Measurements from ENCODE around the gene RYR1.

RYR1 gene

DNA sequence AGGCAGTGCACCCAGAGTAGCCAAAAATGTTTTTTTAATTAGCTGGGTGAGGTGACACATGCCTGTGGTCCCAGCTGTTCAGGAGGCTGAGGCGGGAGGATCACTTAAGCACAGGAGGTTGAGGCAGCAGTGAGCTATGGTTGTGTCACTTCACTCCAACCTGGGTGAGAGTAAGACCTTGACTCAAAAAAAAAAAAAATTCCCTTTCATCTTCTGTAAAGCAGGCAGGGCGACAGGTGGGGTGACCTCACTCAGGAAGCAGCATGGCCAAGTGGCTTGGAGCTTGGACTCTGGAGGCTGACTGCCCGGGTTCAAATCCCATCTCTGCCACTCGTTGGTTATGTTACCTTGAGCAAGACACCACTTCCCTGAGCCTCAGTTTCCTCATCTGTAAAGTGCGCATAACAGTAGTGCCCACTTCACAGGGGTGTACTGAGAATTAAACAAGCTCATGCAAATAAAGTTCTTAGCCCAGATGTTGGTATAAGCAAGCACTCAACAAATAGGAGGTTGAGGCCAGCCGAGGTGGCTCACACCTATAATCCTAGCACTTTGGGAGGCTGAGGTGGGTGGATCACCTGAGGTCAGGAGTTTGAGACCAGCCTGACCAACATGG is 136.0 kb downstream of the RYR1 start:
- ChIA-PET POLR2A (interaction anchor here (0.8 to 1.4 kb wide), 3 partner anchors 26 to 78 kb away, joined by 3 to 4 read pairs (median 3); partner anchors contain the start of gene ACTN4), CTCF (interaction anchor here (0.5 to 2.6 kb wide), 9 partner anchors 9 to 448 kb away, joined by 3 to 9 read pairs (median 3); partner anchors contain the start of genes MAP4K1, MRPS12 and SARS2)
- Histone ChIP-seq H3K4me3 (ENCODE audit: low read depth, low read length) (no peak overlapping the region), H3K36me3 (ENCODE audit: control insufficient read depth in 2 of 2, insufficient read depth in 1 of 2, low read length in 2 of 2) (no peaks in the 10 kb centered on the region), H3K27ac (ENCODE audit: extremely low read depth, low read depth, low read length) (no peak overlapping the region), H3K4me1 (ENCODE audit: control insufficient read depth, insufficient read depth, low read length) (no peaks in the 10 kb centered on the region; the same call in 1 of the 2 replicates), H3K9me3 (ENCODE audit: control insufficient read depth, insufficient read depth, low read depth, low read length) (no peaks in the 10 kb centered on the region; the same call in 1 of the 2 replicates)
- TF ChIP-seq SP2 (tag by site-specific recombination; IDR thresholded peaks at IDR 0.05), result no peak
- TF ChIP-seq, protein P1, sequence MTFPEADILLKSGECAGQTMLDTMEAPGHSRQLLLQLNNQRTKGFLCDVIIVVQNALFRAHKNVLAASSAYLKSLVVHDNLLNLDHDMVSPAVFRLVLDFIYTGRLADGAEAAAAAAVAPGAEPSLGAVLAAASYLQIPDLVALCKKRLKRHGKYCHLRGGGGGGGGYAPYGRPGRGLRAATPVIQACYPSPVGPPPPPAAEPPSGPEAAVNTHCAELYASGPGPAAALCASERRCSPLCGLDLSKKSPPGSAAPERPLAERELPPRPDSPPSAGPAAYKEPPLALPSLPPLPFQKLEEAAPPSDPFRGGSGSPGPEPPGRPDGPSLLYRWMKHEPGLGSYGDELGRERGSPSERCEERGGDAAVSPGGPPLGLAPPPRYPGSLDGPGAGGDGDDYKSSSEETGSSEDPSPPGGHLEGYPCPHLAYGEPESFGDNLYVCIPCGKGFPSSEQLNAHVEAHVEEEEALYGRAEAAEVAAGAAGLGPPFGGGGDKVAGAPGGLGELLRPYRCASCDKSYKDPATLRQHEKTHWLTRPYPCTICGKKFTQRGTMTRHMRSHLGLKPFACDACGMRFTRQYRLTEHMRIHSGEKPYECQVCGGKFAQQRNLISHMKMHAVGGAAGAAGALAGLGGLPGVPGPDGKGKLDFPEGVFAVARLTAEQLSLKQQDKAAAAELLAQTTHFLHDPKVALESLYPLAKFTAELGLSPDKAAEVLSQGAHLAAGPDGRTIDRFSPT (tag by site-specific recombination; IDR thresholded peaks at IDR 0.05), result peak; percentile 29; the same call in 1 of the 2 replicates
- 0 out of 2 replicates have a peak, but pooled peaks have one; percentile 13 for TF ChIP-seq GLIS2 (tag by site-specific recombination; IDR thresholded peaks at IDR 0.05)
- peak; percentile 99 for TF ChIP-seq SCRT1 (tag by site-specific recombination; IDR thresholded peaks at IDR 0.05; ENCODE audit: borderline replicate concordance)
- TF ChIP-seq ZNF555 (tag by site-specific recombination; conservative IDR thresholded peaks at IDR 0.05), result no peak
- TF ChIP-seq SCRT2 (tag by site-specific recombination; IDR thresholded peaks at IDR 0.05), result peak; percentile 100

DNA sequence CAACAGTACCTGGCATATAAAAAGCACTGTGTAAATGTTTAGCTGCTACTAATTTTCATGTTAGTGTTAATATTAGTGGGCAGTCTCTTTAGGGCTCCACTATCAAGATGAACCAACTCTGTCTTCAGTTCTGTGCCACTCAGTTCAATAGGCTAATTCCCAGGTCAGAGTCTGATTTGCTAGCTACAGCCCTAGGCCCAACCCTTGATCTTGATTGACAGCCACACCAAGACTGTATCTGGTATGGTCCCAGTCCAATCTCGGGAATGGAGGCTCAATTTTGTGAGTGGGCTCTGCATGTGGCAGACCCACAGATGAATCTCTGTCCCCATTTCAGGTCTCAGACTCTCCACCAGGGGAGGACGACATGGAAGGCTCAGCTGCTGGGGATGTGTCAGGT is 138.2 kb downstream of the RYR1 start:
- Histone ChIP-seq H3K4me1 (ENCODE audit: control insufficient read depth, insufficient read depth, low read length) (no peaks in the 10 kb centered on the region), H3K4me3 (ENCODE audit: low read depth, low read length) (no peak overlapping the region), H3K36me3 (ENCODE audit: control insufficient read depth in 2 of 2, insufficient read depth in 1 of 2, low read length in 2 of 2) (no peaks in the 10 kb centered on the region), H3K27ac (ENCODE audit: extremely low read depth, low read depth, low read length) (no peak overlapping the region), H3K9me3 (ENCODE audit: control insufficient read depth, insufficient read depth, low read depth, low read length) (no peaks in the 10 kb centered on the region)
- ChIA-PET CTCF (interaction anchor here (0.8 to 1.9 kb wide), 3 partner anchors 10 to 63 kb away, joined by 4 read pairs; no protein-coding TSS in a partner anchor), POLR2A (no interaction called here)
- TF ChIP-seq ZNF23 (tag by site-specific recombination; IDR thresholded peaks at IDR 0.05; ENCODE audit: borderline replicate concordance) (no peak), ZNF510 (tag by site-specific recombination; IDR thresholded peaks at IDR 0.05; ENCODE audit: insufficient replicate concordance) (no peak), ZNF169 (tag by site-specific recombination; IDR thresholded peaks at IDR 0.05) (no peak), ZNF571 (tag by site-specific recombination; IDR thresholded peaks at IDR 0.05) (no peak), GLI4 (tag by site-specific recombination; IDR thresholded peaks at IDR 0.05) (no peak), MEIS1 (CRISPR knock-in tag; IDR thresholded peaks at IDR 0.05; ENCODE audit: borderline replicate concordance) (no peak), ZFP41 (tag by site-specific recombination; IDR thresholded peaks at IDR 0.05; ENCODE audit: borderline replicate concordance) (no peak), ZBTB1 (tag by site-specific recombination; IDR thresholded peaks at IDR 0.05) (no peak), ZNF654 (tag by site-specific recombination; IDR thresholded peaks at IDR 0.05; ENCODE audit: low read depth) (no peak), HOXA7 (CRISPR knock-in tag; IDR thresholded peaks at IDR 0.05; ENCODE audit: borderline replicate concordance) (no peak), ZNF121 (tag by site-specific recombination; IDR thresholded peaks at IDR 0.05) (no peak), ZNF610 (tag by site-specific recombination; IDR thresholded peaks at IDR 0.05; ENCODE audit: borderline replicate concordance) (no peak), PRDM1 (tag by site-specific recombination; IDR thresholded peaks at IDR 0.05) (no peak), ZNF404 (tag by site-specific recombination; IDR thresholded peaks at IDR 0.05) (no peak)
- TF ChIP-seq, protein P2, sequence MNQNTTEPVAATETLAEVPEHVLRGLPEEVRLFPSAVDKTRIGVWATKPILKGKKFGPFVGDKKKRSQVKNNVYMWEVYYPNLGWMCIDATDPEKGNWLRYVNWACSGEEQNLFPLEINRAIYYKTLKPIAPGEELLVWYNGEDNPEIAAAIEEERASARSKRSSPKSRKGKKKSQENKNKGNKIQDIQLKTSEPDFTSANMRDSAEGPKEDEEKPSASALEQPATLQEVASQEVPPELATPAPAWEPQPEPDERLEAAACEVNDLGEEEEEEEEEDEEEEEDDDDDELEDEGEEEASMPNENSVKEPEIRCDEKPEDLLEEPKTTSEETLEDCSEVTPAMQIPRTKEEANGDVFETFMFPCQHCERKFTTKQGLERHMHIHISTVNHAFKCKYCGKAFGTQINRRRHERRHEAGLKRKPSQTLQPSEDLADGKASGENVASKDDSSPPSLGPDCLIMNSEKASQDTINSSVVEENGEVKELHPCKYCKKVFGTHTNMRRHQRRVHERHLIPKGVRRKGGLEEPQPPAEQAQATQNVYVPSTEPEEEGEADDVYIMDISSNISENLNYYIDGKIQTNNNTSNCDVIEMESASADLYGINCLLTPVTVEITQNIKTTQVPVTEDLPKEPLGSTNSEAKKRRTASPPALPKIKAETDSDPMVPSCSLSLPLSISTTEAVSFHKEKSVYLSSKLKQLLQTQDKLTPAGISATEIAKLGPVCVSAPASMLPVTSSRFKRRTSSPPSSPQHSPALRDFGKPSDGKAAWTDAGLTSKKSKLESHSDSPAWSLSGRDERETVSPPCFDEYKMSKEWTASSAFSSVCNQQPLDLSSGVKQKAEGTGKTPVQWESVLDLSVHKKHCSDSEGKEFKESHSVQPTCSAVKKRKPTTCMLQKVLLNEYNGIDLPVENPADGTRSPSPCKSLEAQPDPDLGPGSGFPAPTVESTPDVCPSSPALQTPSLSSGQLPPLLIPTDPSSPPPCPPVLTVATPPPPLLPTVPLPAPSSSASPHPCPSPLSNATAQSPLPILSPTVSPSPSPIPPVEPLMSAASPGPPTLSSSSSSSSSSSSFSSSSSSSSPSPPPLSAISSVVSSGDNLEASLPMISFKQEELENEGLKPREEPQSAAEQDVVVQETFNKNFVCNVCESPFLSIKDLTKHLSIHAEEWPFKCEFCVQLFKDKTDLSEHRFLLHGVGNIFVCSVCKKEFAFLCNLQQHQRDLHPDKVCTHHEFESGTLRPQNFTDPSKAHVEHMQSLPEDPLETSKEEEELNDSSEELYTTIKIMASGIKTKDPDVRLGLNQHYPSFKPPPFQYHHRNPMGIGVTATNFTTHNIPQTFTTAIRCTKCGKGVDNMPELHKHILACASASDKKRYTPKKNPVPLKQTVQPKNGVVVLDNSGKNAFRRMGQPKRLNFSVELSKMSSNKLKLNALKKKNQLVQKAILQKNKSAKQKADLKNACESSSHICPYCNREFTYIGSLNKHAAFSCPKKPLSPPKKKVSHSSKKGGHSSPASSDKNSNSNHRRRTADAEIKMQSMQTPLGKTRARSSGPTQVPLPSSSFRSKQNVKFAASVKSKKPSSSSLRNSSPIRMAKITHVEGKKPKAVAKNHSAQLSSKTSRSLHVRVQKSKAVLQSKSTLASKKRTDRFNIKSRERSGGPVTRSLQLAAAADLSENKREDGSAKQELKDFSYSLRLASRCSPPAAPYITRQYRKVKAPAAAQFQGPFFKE (tag by site-specific recombination; IDR thresholded peaks at IDR 0.05; ENCODE audit: borderline replicate concordance), result no peak
- TF ChIP-seq, protein P3, sequence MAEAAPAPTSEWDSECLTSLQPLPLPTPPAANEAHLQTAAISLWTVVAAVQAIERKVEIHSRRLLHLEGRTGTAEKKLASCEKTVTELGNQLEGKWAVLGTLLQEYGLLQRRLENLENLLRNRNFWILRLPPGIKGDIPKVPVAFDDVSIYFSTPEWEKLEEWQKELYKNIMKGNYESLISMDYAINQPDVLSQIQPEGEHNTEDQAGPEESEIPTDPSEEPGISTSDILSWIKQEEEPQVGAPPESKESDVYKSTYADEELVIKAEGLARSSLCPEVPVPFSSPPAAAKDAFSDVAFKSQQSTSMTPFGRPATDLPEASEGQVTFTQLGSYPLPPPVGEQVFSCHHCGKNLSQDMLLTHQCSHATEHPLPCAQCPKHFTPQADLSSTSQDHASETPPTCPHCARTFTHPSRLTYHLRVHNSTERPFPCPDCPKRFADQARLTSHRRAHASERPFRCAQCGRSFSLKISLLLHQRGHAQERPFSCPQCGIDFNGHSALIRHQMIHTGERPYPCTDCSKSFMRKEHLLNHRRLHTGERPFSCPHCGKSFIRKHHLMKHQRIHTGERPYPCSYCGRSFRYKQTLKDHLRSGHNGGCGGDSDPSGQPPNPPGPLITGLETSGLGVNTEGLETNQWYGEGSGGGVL (tag by site-specific recombination; IDR thresholded peaks at IDR 0.05), result no peak
- TF ChIP-seq, protein P4, sequence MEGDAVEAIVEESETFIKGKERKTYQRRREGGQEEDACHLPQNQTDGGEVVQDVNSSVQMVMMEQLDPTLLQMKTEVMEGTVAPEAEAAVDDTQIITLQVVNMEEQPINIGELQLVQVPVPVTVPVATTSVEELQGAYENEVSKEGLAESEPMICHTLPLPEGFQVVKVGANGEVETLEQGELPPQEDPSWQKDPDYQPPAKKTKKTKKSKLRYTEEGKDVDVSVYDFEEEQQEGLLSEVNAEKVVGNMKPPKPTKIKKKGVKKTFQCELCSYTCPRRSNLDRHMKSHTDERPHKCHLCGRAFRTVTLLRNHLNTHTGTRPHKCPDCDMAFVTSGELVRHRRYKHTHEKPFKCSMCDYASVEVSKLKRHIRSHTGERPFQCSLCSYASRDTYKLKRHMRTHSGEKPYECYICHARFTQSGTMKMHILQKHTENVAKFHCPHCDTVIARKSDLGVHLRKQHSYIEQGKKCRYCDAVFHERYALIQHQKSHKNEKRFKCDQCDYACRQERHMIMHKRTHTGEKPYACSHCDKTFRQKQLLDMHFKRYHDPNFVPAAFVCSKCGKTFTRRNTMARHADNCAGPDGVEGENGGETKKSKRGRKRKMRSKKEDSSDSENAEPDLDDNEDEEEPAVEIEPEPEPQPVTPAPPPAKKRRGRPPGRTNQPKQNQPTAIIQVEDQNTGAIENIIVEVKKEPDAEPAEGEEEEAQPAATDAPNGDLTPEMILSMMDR (tag by site-specific recombination; IDR thresholded peaks at IDR 0.05), result no peak

All from HEK293 (cell line).